AG10803 (cell line): Measurements from ENCODE around the gene KDM4B.
"Not testable (repeated sequence)": the region's sequence is repeated elsewhere in the genome, so short reads cannot be mapped to it uniquely, and the experiment has no call there.

Experiments used
- DNase-seq: peaks from one replicate; pipeline ENCODE4 v3.0.0; 2010; ENCODE audit warnings: low read depth
- H3K4me3 ChIP-seq: 2 replicates; pipeline ENCODE4 v1.5.1; 2011; ENCODE audit warnings: mild to moderate bottlenecking, low read length, control low read depth
- CTCF ChIP-seq: conservative IDR thresholded peaks from 2 replicates; pipeline ENCODE4 v1.5.1; 2011; ENCODE audit warnings: mild to moderate bottlenecking, low read length, control low read depth, inconsistent platforms

Gene KDM4B

GRCh38 chr19:5191091-5191490, 222.2 kb downstream of the KDM4B start:
- no peak overlapping the region for H3K4me3 ChIP-seq
- peak; percentile 15 for DNase-seq
- TF ChIP-seq CTCF, result no peak

- no peak overlapping the region for H3K4me3 ChIP-seq
- no peak for TF ChIP-seq CTCF
- no peak for DNase-seq
Measured at GRCh38 chr19:5192568-5192967, 223.7 kb downstream of the KDM4B start.

- no peak for DNase-seq
- no peak overlapping the region for H3K4me3 ChIP-seq
- no peak for TF ChIP-seq CTCF
Measured at GRCh38 chr19:5193192-5193591, 224.3 kb downstream of the KDM4B start.

- no peak for DNase-seq
Measured at GRCh38 chr19:5194641-5195040, 225.7 kb downstream of the KDM4B start.

GRCh38 chr19:5195587-5195986, 226.7 kb downstream of the KDM4B start:
- H3K4me3 ChIP-seq, DNase-seq: not testable (repeated sequence)

More at GRCh38 chr19:5194641-5195040, 225.7 kb downstream of the KDM4B start:
- H3K4me3 ChIP-seq, result no peak overlapping the region
- TF ChIP-seq CTCF, result no peak

- DNase-seq, result no peak
- H3K4me3 ChIP-seq, result no peak overlapping the region
- TF ChIP-seq CTCF, result no peak
Measured at GRCh38 chr19:5196832-5197231, 227.9 kb downstream of the KDM4B start.

GRCh38 chr19:5200844-5201243, 231.9 kb downstream of the KDM4B start:
- H3K4me3 ChIP-seq, result no peak overlapping the region
- DNase-seq, result peak; percentile 14
- TF ChIP-seq CTCF, result no peak

- H3K4me3 ChIP-seq, result no peak overlapping the region
- no peak for DNase-seq
- no peak for TF ChIP-seq CTCF
Measured at GRCh38 chr19:5202553-5202952, 233.6 kb downstream of the KDM4B start.
